Measurements from ENCODE around the gene TFPI.

TFPI gene

GRCh38 chr2:187528042-187528441, 26.2 kb downstream of the TFPI start:
- Histone ChIP-seq H3K27me3 (ENCODE audit: insufficient read depth, low read depth, severe bottlenecking) (no peaks in the 10 kb centered on the region), H3K9me3 (ENCODE audit: severe bottlenecking) (no peaks in the 10 kb centered on the region), H3K27ac (no peak overlapping the region), H3K36me3 (no peaks in the 10 kb centered on the region), H3K4me3 (ENCODE audit: low read depth, low read length) (no peak overlapping the region)
- no peak for DNase-seq
- TF ChIP-seq, protein P1, sequence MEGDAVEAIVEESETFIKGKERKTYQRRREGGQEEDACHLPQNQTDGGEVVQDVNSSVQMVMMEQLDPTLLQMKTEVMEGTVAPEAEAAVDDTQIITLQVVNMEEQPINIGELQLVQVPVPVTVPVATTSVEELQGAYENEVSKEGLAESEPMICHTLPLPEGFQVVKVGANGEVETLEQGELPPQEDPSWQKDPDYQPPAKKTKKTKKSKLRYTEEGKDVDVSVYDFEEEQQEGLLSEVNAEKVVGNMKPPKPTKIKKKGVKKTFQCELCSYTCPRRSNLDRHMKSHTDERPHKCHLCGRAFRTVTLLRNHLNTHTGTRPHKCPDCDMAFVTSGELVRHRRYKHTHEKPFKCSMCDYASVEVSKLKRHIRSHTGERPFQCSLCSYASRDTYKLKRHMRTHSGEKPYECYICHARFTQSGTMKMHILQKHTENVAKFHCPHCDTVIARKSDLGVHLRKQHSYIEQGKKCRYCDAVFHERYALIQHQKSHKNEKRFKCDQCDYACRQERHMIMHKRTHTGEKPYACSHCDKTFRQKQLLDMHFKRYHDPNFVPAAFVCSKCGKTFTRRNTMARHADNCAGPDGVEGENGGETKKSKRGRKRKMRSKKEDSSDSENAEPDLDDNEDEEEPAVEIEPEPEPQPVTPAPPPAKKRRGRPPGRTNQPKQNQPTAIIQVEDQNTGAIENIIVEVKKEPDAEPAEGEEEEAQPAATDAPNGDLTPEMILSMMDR (IDR thresholded peaks at IDR 0.05; ENCODE audit: low read depth, low read length): no peak

DNA sequence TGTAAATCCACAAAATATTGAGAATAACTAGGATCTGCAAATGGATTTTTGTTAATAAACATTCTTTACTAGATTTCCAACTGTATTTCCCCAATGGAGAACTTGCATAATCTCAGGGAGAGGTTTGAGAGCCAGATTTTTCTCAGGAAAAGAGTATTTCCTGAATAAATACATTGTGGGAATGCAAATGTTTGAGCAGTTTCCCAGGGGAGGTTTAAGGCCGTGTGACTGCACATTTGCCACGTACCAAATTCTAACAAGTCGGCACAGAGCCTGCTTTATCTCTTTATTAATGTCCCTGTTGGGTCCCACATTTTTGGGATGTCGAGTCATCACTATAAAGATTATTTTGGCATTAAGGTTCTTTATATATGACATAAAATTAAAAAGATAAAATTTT, 27.0 kb downstream of the TFPI start:
- Histone ChIP-seq H3K4me3 (ENCODE audit: low read depth, low read length) (no peak overlapping the region), H3K27ac (no peak overlapping the region), H3K27me3 (ENCODE audit: insufficient read depth, low read depth, severe bottlenecking) (no peaks in the 10 kb centered on the region), H3K9me3 (ENCODE audit: severe bottlenecking) (no peaks in the 10 kb centered on the region), H3K36me3 (no peaks in the 10 kb centered on the region)
- TF ChIP-seq, protein P1 (IDR thresholded peaks at IDR 0.05; ENCODE audit: low read depth, low read length): no peak
- no peak for DNase-seq

DNA sequence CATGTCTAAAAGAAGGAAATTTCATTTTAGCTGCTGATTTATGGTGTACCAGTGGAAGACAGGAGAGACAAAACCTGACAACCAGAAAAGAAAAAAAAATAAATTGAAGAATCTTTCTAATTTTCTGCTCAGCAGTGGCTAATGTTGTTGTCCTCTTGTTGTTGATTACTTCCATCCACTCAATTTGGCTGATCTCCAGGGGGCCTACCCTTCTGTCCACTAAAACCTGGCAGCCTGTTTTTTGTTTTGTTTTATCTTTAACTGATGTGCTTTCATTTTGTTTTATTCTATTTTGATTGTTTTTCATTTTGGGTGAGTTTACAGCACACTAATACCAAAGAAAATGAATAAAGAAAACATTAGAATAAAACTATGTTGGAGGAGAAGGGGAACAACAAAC, 27.4 kb downstream of the TFPI start:
- no peaks in the 10 kb centered on the region for H3K9me3 ChIP-seq (ENCODE audit: severe bottlenecking)
- TF ChIP-seq, protein P1 (IDR thresholded peaks at IDR 0.05; ENCODE audit: low read depth, low read length): no peak
- no peak for DNase-seq

DNA sequence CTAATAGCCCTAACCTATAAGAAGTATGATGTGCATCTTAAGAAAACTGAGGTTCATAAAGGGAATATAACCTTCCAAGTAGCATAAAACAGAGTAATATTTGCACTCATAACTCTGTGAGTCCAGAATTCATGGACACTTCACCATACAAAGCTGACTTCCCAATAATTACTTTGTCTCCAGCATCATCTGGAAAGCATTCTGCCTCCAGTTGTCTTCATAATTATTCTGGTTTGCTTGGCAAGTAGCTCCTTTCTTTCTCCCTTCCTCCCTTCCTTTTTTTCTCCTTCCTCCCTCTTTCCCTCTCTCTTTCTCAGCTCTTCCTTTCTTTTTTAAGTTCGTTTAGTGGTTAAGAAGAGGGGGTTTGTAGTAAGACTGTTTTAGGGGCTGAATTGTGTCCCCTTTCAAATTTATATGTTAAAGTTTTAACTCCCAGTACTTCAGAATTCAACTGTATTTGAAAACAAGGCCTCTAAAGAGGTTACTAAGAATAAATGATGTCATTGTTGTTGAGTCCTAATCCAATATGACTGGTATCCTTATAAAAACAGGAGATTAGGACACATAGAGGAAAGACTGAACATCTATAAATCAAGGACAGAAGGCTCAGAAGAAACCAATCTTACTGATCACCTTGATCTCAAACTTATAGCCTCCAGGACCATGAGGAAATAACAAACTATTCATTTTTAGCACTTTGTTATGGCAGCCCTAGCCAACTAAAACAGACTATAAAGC, 28.9 kb downstream of the TFPI start:
- no peak for DNase-seq
- Histone ChIP-seq H3K4me3 (ENCODE audit: low read depth, low read length) (no peak overlapping the region), H3K27ac (no peak overlapping the region), H3K9me3 (ENCODE audit: severe bottlenecking) (no peaks in the 10 kb centered on the region), H3K36me3 (no peaks in the 10 kb centered on the region), H3K27me3 (ENCODE audit: insufficient read depth, low read depth, severe bottlenecking) (no peaks in the 10 kb centered on the region)
- TF ChIP-seq, protein P1 (IDR thresholded peaks at IDR 0.05; ENCODE audit: low read depth, low read length): no peak

More for the DNA sequence above, 27.4 kb downstream of the TFPI start:
- Histone ChIP-seq H3K36me3 (no peaks in the 10 kb centered on the region), H3K27ac (no peak overlapping the region), H3K27me3 (ENCODE audit: insufficient read depth, low read depth, severe bottlenecking) (no peaks in the 10 kb centered on the region), H3K4me3 (ENCODE audit: low read depth, low read length) (no peak overlapping the region)

DNA sequence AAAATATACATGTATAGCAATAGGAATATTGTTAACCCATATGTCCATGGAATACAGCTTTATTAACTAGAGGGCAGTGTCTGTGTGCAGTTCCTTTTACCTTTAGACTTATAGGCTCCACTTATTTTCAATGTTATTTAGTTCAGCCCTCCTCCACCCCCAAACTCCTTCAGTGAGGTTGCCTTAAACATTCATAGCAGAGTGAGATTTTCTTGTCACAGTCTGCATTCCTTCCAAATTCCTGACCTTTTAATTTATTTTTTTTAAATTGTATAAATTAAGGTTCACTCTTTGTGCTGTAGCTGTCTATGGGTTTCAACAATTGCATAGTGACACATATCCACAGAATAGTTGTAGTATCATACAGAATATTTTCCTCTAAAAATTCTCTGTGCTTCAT, 30.9 kb downstream of the TFPI start:
- TF ChIP-seq, protein P1 (IDR thresholded peaks at IDR 0.05; ENCODE audit: low read depth, low read length): no peak
- Histone ChIP-seq H3K9me3 (ENCODE audit: severe bottlenecking) (no peaks in the 10 kb centered on the region), H3K4me3 (ENCODE audit: low read depth, low read length) (no peak overlapping the region), H3K27ac (no peak overlapping the region), H3K27me3 (ENCODE audit: insufficient read depth, low read depth, severe bottlenecking) (no peaks in the 10 kb centered on the region), H3K36me3 (no peaks in the 10 kb centered on the region)
- no peak for DNase-seq

- H3K27ac ChIP-seq: no peak overlapping the region
- H3K9me3 ChIP-seq (ENCODE audit: severe bottlenecking): no peaks in the 10 kb centered on the region
- TF ChIP-seq, protein P1 (IDR thresholded peaks at IDR 0.05; ENCODE audit: low read depth, low read length): no peak
- DNase-seq: no peak
- H3K27me3 ChIP-seq (ENCODE audit: insufficient read depth, low read depth, severe bottlenecking): no peaks in the 10 kb centered on the region
- H3K4me3 ChIP-seq (ENCODE audit: low read depth, low read length): no peak overlapping the region
- no peaks in the 10 kb centered on the region for H3K36me3 ChIP-seq
These were observed 34.1 kb downstream of the TFPI start for GRCh38 chr2:187520121-187520624.
